HepG2 (cell line): ENCODE data around the gene IMPDH1. TPM values are rescaled to one million over a fixed set of nuclear protein-coding genes. Genes with fewer than 3 reads are reported as not detected.

Experiments used
- ATAD3A ChIP-seq: sonication (generic); formaldehyde crosslinking; IDR thresholded peaks from 2 replicates; pipeline ENCODE4 v1.4.0; 2020; ENCODE audit warnings: missing genetic modification reagents
- ATM ChIP-seq: fragments of 450-650 bp; IDR thresholded peaks from 2 replicates; pipeline ENCODE4 v1.7.1; 2017; ENCODE audit warnings: mild to moderate bottlenecking, borderline replicate concordance
- BRF2 ChIP-seq: sonication (generic); formaldehyde crosslinking; IDR thresholded peaks from 2 replicates; pipeline ENCODE4 v1.8.1; 2022; ENCODE audit warnings: mild to moderate bottlenecking, missing genetic modification reagents
- CEBPG ChIP-seq: IDR thresholded peaks from 2 replicates; pipeline ENCODE4 v1.6.1; 2016
- CREB3 ChIP-seq: sonication (generic); formaldehyde crosslinking; IDR thresholded peaks from 2 replicates; pipeline ENCODE4 v1.5.0; 2020; ENCODE audit warnings: missing genetic modification reagents
- ETV5 ChIP-seq: IDR thresholded peaks from 2 replicates; pipeline ENCODE4 v1.6.1; 2018; ENCODE audit warnings: missing biosample characterization, missing genetic modification reagents, inconsistent platforms, borderline replicate concordance
- ETV6 ChIP-seq: sonication (generic); formaldehyde crosslinking; conservative IDR thresholded peaks from 2 replicates; pipeline ENCODE4 v1.4.0; 2020; ENCODE audit warnings: missing genetic modification reagents
- GLI4 ChIP-seq: sonication (generic); formaldehyde crosslinking; IDR thresholded peaks from 2 replicates; pipeline ENCODE4 v1.5.1; 2020; ENCODE audit warnings: missing genetic modification reagents, mild to moderate bottlenecking, moderate library complexity, borderline replicate concordance
- GZF1 ChIP-seq: sonication (generic); formaldehyde crosslinking; IDR thresholded peaks from 2 replicates; pipeline ENCODE4 v1.5.1; 2020; ENCODE audit warnings: mild to moderate bottlenecking, missing genetic modification reagents
- JARID2 ChIP-seq: sonication (generic); formaldehyde crosslinking; IDR thresholded peaks from 2 replicates; pipeline ENCODE4 v1.8.1; 2023; ENCODE audit warnings: missing genetic modification reagents, inconsistent platforms; ENCODE audit not compliant: insufficient replicate concordance
- MATR3 ChIP-seq: sonication (generic); formaldehyde crosslinking; IDR thresholded peaks from 2 replicates; pipeline ENCODE4 v1.4.0; 2020; ENCODE audit warnings: missing genetic modification reagents
- NCOR1 ChIP-seq: fragments of 200-600 bp; sonication (generic); IDR thresholded peaks from 2 replicates; pipeline ENCODE4 v1.7.0; 2017; ENCODE audit warnings: antibody characterized with exemption, low read length, borderline replicate concordance
- NR2F2 ChIP-seq: IDR thresholded peaks from 2 replicates; pipeline ENCODE4 v1.6.1; 2012; ENCODE audit warnings: low read depth, inconsistent platforms, borderline replicate concordance
- POLR2AphosphoS2 ChIP-seq: IDR thresholded peaks from 2 replicates; pipeline ENCODE4 v1.6.1; 2011; ENCODE audit warnings: low read depth, low read length, improper control_type of control experiment
- RARA ChIP-seq: IDR thresholded peaks from 2 replicates; pipeline ENCODE4 v1.6.1; 2016; ENCODE audit warnings: missing genetic modification reagents, missing compliant biosample characterization
- SIN3A ChIP-seq: IDR thresholded peaks from 2 replicates; pipeline ENCODE4 v1.6.1; 2011; ENCODE audit warnings: low read depth, mild to moderate bottlenecking, control low read depth, low read length, borderline replicate concordance
- TFDP1 ChIP-seq: IDR thresholded peaks from 2 replicates; pipeline ENCODE4 v1.6.1; 2016; ENCODE audit warnings: missing compliant biosample characterization, missing genetic modification reagents, borderline replicate concordance
- ZNF160 ChIP-seq: sonication (generic); formaldehyde crosslinking; IDR thresholded peaks from 2 replicates; pipeline ENCODE4 v1.8.0; 2022; ENCODE audit warnings: mild to moderate bottlenecking, inconsistent platforms, missing genetic modification reagents
- ZNF234 ChIP-seq: sonication (generic); formaldehyde crosslinking; conservative IDR thresholded peaks from 2 replicates; pipeline ENCODE4 v1.5.1; 2020; ENCODE audit warnings: mild to moderate bottlenecking, missing genetic modification reagents
- ZNF451 ChIP-seq: sonication (generic); formaldehyde crosslinking; IDR thresholded peaks from 2 replicates; pipeline ENCODE4 v1.5.0; 2020; ENCODE audit warnings: mild to moderate bottlenecking, missing genetic modification reagents
- ZNF619 ChIP-seq: sonication (generic); formaldehyde crosslinking; IDR thresholded peaks from 2 replicates; pipeline ENCODE4 v1.4.0; 2020; ENCODE audit warnings: mild to moderate bottlenecking, missing genetic modification reagents
- ZNF704 ChIP-seq: sonication (generic); formaldehyde crosslinking; IDR thresholded peaks from 2 replicates; pipeline ENCODE4 v1.8.1; 2023; ENCODE audit warnings: mild to moderate bottlenecking, inconsistent platforms, moderate library complexity, missing genetic modification reagents, borderline replicate concordance
- ZNF781 ChIP-seq: sonication (generic); formaldehyde crosslinking; IDR thresholded peaks from 2 replicates; pipeline ENCODE4 v1.5.1; 2020; ENCODE audit warnings: borderline replicate concordance, mild to moderate bottlenecking, missing genetic modification reagents; ENCODE audit errors: not compliant biosample characterization
- ZNF816 ChIP-seq: sonication (generic); formaldehyde crosslinking; IDR thresholded peaks from 2 replicates; pipeline ENCODE4 v1.8.0; 2022; ENCODE audit warnings: missing genetic modification reagents, mild to moderate bottlenecking, borderline replicate concordance
- polyA plus RNA-seq, 8 experiments: library from polyadenylated mRNA; depleted of rRNA in 3 of 8; stranded (reverse) in 7 of 8; unstranded in 1 of 8; fragments of >200 nt; fragmentation: Illumina TruSeq in 4 of 8; extraction: Trizol in 4 of 8; gene quantifications; 2 replicates each; pipeline versions ENCODE4 v1.2.1 to v1.2.3, GENCODE V29; 2011 to 2016; ENCODE audit warnings: low read depth in 4 of 8, missing spikeins in 1 of 8, mixed read lengths in 1 of 8; ENCODE audit not compliant: insufficient read depth in 1 of 8
- total RNA-seq, 5 experiments: library from RNA; depleted of rRNA; stranded (reverse); fragments of >200 nt; fragmentation: Illumina TruSeq; extraction: Trizol; gene quantifications; 2 replicates each; pipeline ENCODE4 v1.2.3, GENCODE V29; 2016; ENCODE audit warnings: low read depth in 1 of 5

The IMPDH1 gene
- total and polyA plus RNA-seq, 2 of the 13 experiments (the other 11 are each of a cell fraction or from before 2014, with no cell fraction given), result 22.8 to 34.0 TPM

GRCh38 chr7:128409596-128410450 lies at the start of gene IMPDH1 (continued):
- TF ChIP-seq CEBPG (CRISPR knock-in tag) (no peak), CREB3 (CRISPR knock-in tag) (no peak), GZF1 (CRISPR knock-in tag) (no peak), MATR3 (CRISPR knock-in tag) (no peak), TFDP1 (CRISPR knock-in tag) (no peak; the same call in 1 of the 2 replicates), ZNF781 (CRISPR knock-in tag) (no peak), ZNF619 (CRISPR knock-in tag) (no peak), ZNF704 (CRISPR knock-in tag) (no peak), RARA (0 out of 2 replicates have a peak, but pooled peaks have one; percentile 37), NR2F2 (no peak), SIN3A (0 out of 2 replicates have a peak, but pooled peaks have one; percentile 29), ETV6 (CRISPR knock-in tag) (no peak), ZNF160 (CRISPR knock-in tag) (no peak), ZNF234 (0 out of 2 replicates have a peak, but pooled peaks have one; percentile 40), GLI4 (CRISPR knock-in tag) (no peak), BRF2 (CRISPR knock-in tag) (no peak), ATM (no peak), POLR2AphosphoS2 (no peak), ZNF451 (no peak), JARID2 (CRISPR knock-in tag) (no peak), NCOR1 (no peak), ATAD3A (CRISPR knock-in tag) (no peak), ETV5 (peak; percentile 51; the same call in 1 of the 2 replicates), ZNF816 (CRISPR knock-in tag) (no peak)
